H9 (cell line): Measurements from ENCODE around the gene FRZB. TPM values are rescaled to one million over a fixed set of nuclear protein-coding genes. Genes with fewer than 3 reads are reported as not detected.

Experiments
- DNase-seq: peaks from one replicate; pipeline ENCODE4 v3.0.0-alpha.2; 2017
- H2AFZ ChIP-seq: one replicate; pipeline ENCODE4 v1.6.1; 2013; ENCODE audit warnings: mild to moderate bottlenecking, low read length, control low read depth, moderate library complexity
- H2AK5ac ChIP-seq: 2 replicates; pipeline ENCODE4 v1.6.1; 2013; ENCODE audit warnings: low read length, control low read depth, mixed read lengths; ENCODE audit not compliant: insufficient read length
- H2BK120ac ChIP-seq: one replicate; pipeline ENCODE4 v1.6.1; 2013; ENCODE audit warnings: low read depth, mild to moderate bottlenecking, low read length, control low read depth, inconsistent platforms; ENCODE audit not compliant: poor library complexity, severe bottlenecking
- H2BK12ac ChIP-seq: 2 replicates; pipeline ENCODE4 v1.6.1; 2013; ENCODE audit warnings: low read length, control low read depth, mixed read lengths, low read depth; ENCODE audit not compliant: insufficient read length
- H2BK15ac ChIP-seq: 2 replicates; pipeline ENCODE4 v1.6.1; 2013; ENCODE audit warnings: low read depth, low read length, control low read depth
- H2BK20ac ChIP-seq: one replicate; pipeline ENCODE4 v1.6.1; 2013; ENCODE audit warnings: low read depth, mild to moderate bottlenecking, low read length, control low read depth, inconsistent platforms; ENCODE audit not compliant: poor library complexity, severe bottlenecking
- H2BK5ac ChIP-seq: 2 replicates; pipeline ENCODE4 v1.6.1; 2013; ENCODE audit warnings: low read length, control low read depth, mixed read lengths; ENCODE audit not compliant: insufficient read length
- H3K14ac ChIP-seq: 2 replicates; pipeline ENCODE4 v1.6.1; 2013; ENCODE audit warnings: low read length, control low read depth; ENCODE audit not compliant: insufficient read depth
- H3K18ac ChIP-seq: 2 replicates; pipeline ENCODE4 v1.6.1; 2013; ENCODE audit warnings: low read depth, mild to moderate bottlenecking, mixed read lengths, low read length, control low read depth; ENCODE audit not compliant: insufficient read length
- H3K23ac ChIP-seq: 2 replicates; pipeline ENCODE4 v1.6.1; 2013; ENCODE audit warnings: low read length, control low read depth, mixed read lengths, low read depth; ENCODE audit not compliant: insufficient read length
- H3K23me2 ChIP-seq: 2 replicates; pipeline ENCODE4 v1.6.1; 2013; ENCODE audit warnings: low read depth, mild to moderate bottlenecking, mixed read lengths, low read length, control low read depth; ENCODE audit not compliant: insufficient read length, poor library complexity, severe bottlenecking
- H3K27ac ChIP-seq: 2 replicates; pipeline ENCODE4 v1.5.1; 2013; ENCODE audit warnings: low read length, control low read depth, mixed read lengths, low read depth; ENCODE audit not compliant: insufficient read length
- H3K27me3 ChIP-seq: 2 replicates; pipeline ENCODE4 v1.6.1; 2013; ENCODE audit warnings: low read length, control low read depth, inconsistent platforms; ENCODE audit not compliant: insufficient read depth
- H3K4ac ChIP-seq: 2 replicates; pipeline ENCODE4 v1.6.1; 2013; ENCODE audit warnings: low read depth, mild to moderate bottlenecking, control low read depth, inconsistent platforms, low read length, moderate library complexity
- H3K4me1 ChIP-seq: 2 replicates; pipeline ENCODE4 v1.6.1; 2013; ENCODE audit warnings: low read length, control low read depth, inconsistent platforms; ENCODE audit not compliant: insufficient read depth
- H3K4me2 ChIP-seq: 2 replicates; pipeline ENCODE4 v1.6.1; 2013; ENCODE audit warnings: low read length, control low read depth, mixed read lengths; ENCODE audit not compliant: insufficient read length, insufficient read depth
- H3K56ac ChIP-seq: 2 replicates; pipeline ENCODE4 v1.6.1; 2013; ENCODE audit warnings: low read depth, mild to moderate bottlenecking, mixed read lengths, low read length, control low read depth; ENCODE audit not compliant: insufficient read length
- H3K79me1 ChIP-seq: 2 replicates; pipeline ENCODE4 v1.6.1; 2013; ENCODE audit warnings: low read depth, mild to moderate bottlenecking, moderate library complexity, low read length, control low read depth, inconsistent platforms; ENCODE audit not compliant: insufficient read depth, poor library complexity, severe bottlenecking
- H3K79me2 ChIP-seq: 2 replicates; pipeline ENCODE4 v1.6.1; 2013; ENCODE audit warnings: low read length, control low read depth, inconsistent platforms; ENCODE audit not compliant: insufficient read depth
- H3K9ac ChIP-seq: 2 replicates; pipeline ENCODE4 v1.6.1; 2013; ENCODE audit warnings: low read length, control low read depth, mixed read lengths; ENCODE audit not compliant: insufficient read length; ENCODE audit errors: extremely low read depth
- H3K9me3 ChIP-seq: one replicate; pipeline ENCODE4 v1.6.1; 2013; ENCODE audit warnings: low read depth, low read length, inconsistent platforms; ENCODE audit not compliant: control insufficient read depth
- H3T11ph ChIP-seq: one replicate; pipeline ENCODE4 v1.6.1; 2013; ENCODE audit warnings: mild to moderate bottlenecking, low read length, control low read depth, inconsistent platforms
- H4K20me1 ChIP-seq: one replicate; pipeline ENCODE4 v1.6.1; 2013; ENCODE audit not compliant: control insufficient read depth, insufficient read length, insufficient read depth
- H4K5ac ChIP-seq: 2 replicates; pipeline ENCODE4 v1.6.1; 2013; ENCODE audit warnings: low read depth, mild to moderate bottlenecking, mixed read lengths, low read length, control low read depth; ENCODE audit not compliant: insufficient read length
- H4K8ac ChIP-seq: replicated peaks from 2 replicates; pipeline ENCODE4 v1.6.1; 2013; ENCODE audit warnings: low read length, control low read depth, mixed read lengths, low read depth; ENCODE audit not compliant: insufficient read length
- H4K91ac ChIP-seq: 2 replicates; pipeline ENCODE4 v1.6.1; 2013; ENCODE audit warnings: low read depth, mild to moderate bottlenecking, moderate library complexity, mixed read lengths, low read length, control low read depth; ENCODE audit not compliant: insufficient read length
- H3K27ac Mint-ChIP-seq, 3 experiments: 2 replicates in 2 of 3; 3 replicates in 1 of 3; pipeline ENCODE4 v1.8.0; 2020 to 2021; ENCODE audit warnings: mixed read lengths in 3 of 3, mild to moderate bottlenecking in 1 of 3, moderate library complexity in 1 of 3
- H3K27me3 Mint-ChIP-seq: 2 replicates; pipeline ENCODE4 v1.8.0; 2021; ENCODE audit warnings: low read depth, mild to moderate bottlenecking, moderate library complexity, mixed read lengths
- H3K36me3 Mint-ChIP-seq, 3 experiments: 2 replicates in 2 of 3; 3 replicates in 1 of 3; pipeline ENCODE4 v1.8.0; 2020 to 2021; ENCODE audit warnings: low read depth in 3 of 3, mixed read lengths in 3 of 3; ENCODE audit not compliant: insufficient read depth in 1 of 3
- H3K4me1 Mint-ChIP-seq, 2 experiments: 2 replicates each; pipeline ENCODE4 v1.8.0; 2020; ENCODE audit warnings: mixed read lengths in 2 of 2
- H3K4me3 Mint-ChIP-seq, 2 experiments: 2 replicates in 1 of 2; 3 replicates in 1 of 2; pipeline ENCODE4 v1.8.0; 2020 to 2021; ENCODE audit warnings: mild to moderate bottlenecking in 2 of 2, mixed read lengths in 2 of 2, moderate library complexity in 1 of 2
- H3K9me3 Mint-ChIP-seq, 2 experiments: 2 replicates in 1 of 2; 3 replicates in 1 of 2; pipeline ENCODE4 v1.8.0; 2020; ENCODE audit warnings: mild to moderate bottlenecking in 2 of 2, mixed read lengths in 2 of 2, moderate library complexity in 1 of 2
- WGBS: extraction: QIAGEN DNeasy Blood & Tissue Kit; methylation state at CpG from one replicate; pipeline ENCODE4 v1.1.7; 2013; ENCODE audit warnings: missing lambda C conversion rate, low lambda C conversion rate, mixed read lengths; ENCODE audit not compliant: insufficient read length; ENCODE audit errors: extremely low coverage; 5-methylcytosine and 5-hydroxymethylcytosine counted together
- total RNA-seq: library from RNA; stranded (reverse); gene quantifications from 2 replicates; pipeline ENCODE4 v1.2.1, GENCODE V29; 2021
- TF ChIP-seq, protein P1 (sequence below): fragments of 200-600 bp; sonication (generic); conservative IDR thresholded peaks from 3 replicates; pipeline ENCODE4 v1.8.0; 2021; ENCODE audit warnings: antibody characterized with exemption, mild to moderate bottlenecking

The FRZB gene
- total RNA-seq, 1 experiment from 2014 or later, result 1.1 TPM

DNA sequence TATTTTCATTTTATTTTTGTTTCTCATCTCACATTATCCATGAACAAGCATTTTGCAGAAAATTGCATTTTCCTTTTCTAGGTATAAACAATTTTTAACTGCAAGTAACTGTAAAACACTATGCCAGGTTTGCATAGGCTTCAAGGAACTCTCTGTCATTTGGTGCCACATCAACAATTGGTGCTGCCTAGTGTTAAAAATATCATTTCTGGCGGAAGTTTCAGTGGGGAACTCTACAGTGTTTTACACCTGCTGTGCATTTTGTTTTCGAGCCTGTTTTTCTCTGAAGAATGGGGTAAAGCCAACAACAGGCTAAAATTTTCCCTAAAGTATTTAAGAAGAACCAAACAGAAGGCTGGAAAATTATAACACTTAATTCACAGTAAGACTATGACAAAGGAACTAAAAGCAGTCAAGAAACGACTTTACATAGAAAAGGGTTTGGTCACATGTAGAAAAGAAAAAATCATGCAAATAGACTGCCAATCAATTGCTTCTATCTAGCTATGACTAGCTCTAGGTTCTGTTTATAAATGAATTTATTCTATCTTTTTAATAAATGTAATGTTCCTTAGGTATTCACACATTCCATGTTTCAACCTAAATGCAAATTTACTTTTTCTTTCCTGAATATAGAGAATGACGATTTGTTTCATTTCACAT, 21.4 kb upstream of the FRZB start:
- H2BK20ac ChIP-seq, result no peak overlapping the region
- H3K23me2 ChIP-seq, result no peaks in the 10 kb centered on the region
- H2BK5ac ChIP-seq, result no peak overlapping the region
- H3K4ac ChIP-seq, result no peak overlapping the region
- no peak overlapping the region for H3K56ac ChIP-seq
- no peak overlapping the region for H3K9ac ChIP-seq
- H2BK12ac ChIP-seq, result no peak overlapping the region
- no peak overlapping the region for H2AK5ac ChIP-seq
- no peak overlapping the region for H4K91ac ChIP-seq
- H3K4me1 ChIP-seq, result no peaks in the 10 kb centered on the region
- no peaks in the 10 kb centered on the region for H4K20me1 ChIP-seq
- H3K79me2 ChIP-seq, result no peaks in the 10 kb centered on the region
- H3K4me3 Mint-ChIP-seq, result no peak overlapping the region
- TF ChIP-seq, protein P1, sequence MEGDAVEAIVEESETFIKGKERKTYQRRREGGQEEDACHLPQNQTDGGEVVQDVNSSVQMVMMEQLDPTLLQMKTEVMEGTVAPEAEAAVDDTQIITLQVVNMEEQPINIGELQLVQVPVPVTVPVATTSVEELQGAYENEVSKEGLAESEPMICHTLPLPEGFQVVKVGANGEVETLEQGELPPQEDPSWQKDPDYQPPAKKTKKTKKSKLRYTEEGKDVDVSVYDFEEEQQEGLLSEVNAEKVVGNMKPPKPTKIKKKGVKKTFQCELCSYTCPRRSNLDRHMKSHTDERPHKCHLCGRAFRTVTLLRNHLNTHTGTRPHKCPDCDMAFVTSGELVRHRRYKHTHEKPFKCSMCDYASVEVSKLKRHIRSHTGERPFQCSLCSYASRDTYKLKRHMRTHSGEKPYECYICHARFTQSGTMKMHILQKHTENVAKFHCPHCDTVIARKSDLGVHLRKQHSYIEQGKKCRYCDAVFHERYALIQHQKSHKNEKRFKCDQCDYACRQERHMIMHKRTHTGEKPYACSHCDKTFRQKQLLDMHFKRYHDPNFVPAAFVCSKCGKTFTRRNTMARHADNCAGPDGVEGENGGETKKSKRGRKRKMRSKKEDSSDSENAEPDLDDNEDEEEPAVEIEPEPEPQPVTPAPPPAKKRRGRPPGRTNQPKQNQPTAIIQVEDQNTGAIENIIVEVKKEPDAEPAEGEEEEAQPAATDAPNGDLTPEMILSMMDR, result no peak
- H3K4me1 Mint-ChIP-seq, result 0 out of 4 replicates have a peak, but pooled peaks cover 0 to 6% of the 10 kb centered on the region in 2 experiments
- no peaks in the 10 kb centered on the region for H3K79me1 ChIP-seq
- peaks cover 2% of the 10 kb centered on the region; the same call in 1 of the 2 replicates for H3K27me3 Mint-ChIP-seq
- no peaks in the 10 kb centered on the region for H3K27me3 ChIP-seq
- no peaks in the 10 kb centered on the region for H3K9me3 Mint-ChIP-seq
- H2BK120ac ChIP-seq, result no peak overlapping the region
- H2BK15ac ChIP-seq, result no peak overlapping the region
- no CpG with 5 or more reads among the region's 4 CpGs for WGBS
- no peak overlapping the region for H4K8ac ChIP-seq
- DNase-seq, result no peak
- H3T11ph ChIP-seq, result no peak overlapping the region
- H3K18ac ChIP-seq, result no peak overlapping the region
- no peak overlapping the region for H3K14ac ChIP-seq
- H3K9me3 ChIP-seq, result no peaks in the 10 kb centered on the region
- H3K36me3 Mint-ChIP-seq, result no peaks in the 10 kb centered on the region
- no peak overlapping the region for H3K4me2 ChIP-seq
- H2AFZ ChIP-seq, result no peak overlapping the region
- no peak overlapping the region for H3K27ac ChIP-seq
- no peak overlapping the region for H3K23ac ChIP-seq
- no peak overlapping the region for H4K5ac ChIP-seq
- no peak overlapping the region for H3K27ac Mint-ChIP-seq
